HCT116 (cell line): ENCODE data around the gene CWC22.

Experiments used
- ZFX ChIP-seq: fragments of 450-650 bp; IDR thresholded peaks from 2 replicates; pipeline ENCODE4 v1.6.1; 2017
- TF ChIP-seq, protein P1 (sequence below), 3 experiments: fragments of 200-600 bp in 1 of 3; sonication (generic) in 1 of 3; IDR thresholded peaks in 2 of 3; conservative IDR thresholded peaks in 1 of 3; 2 replicates each; pipeline ENCODE4 v1.5.1; 2012 to 2017; ENCODE audit warnings: low read depth in 2 of 3, low read length in 2 of 3, antibody characterized with exemption in 1 of 3, borderline replicate concordance in 1 of 3, control low read depth in 1 of 3, mild to moderate bottlenecking in 1 of 3, mixed read lengths in 1 of 3, mixed run types in 1 of 3, moderate library complexity in 1 of 3; ENCODE audit not compliant: insufficient read depth in 1 of 3

DNA sequence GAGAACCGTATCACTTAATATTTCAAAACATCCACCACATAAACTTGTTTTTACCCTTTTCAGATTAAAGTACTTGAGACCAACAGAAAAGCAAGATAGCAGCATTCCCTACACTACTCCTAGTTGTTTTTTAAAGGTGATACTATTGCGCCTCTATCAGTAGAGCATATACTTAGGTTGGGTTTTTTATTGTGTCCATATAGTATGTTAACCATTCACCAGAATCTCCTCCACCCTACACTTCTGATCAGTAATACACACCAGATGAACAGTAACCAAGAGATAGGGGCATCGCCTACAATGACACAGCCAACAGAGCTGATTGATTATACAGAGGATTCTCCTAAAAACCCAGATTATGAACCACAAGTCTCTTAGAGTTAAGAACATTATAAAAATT is 75.6 kb downstream of the CWC22 start:
- TF ChIP-seq, protein P1, sequence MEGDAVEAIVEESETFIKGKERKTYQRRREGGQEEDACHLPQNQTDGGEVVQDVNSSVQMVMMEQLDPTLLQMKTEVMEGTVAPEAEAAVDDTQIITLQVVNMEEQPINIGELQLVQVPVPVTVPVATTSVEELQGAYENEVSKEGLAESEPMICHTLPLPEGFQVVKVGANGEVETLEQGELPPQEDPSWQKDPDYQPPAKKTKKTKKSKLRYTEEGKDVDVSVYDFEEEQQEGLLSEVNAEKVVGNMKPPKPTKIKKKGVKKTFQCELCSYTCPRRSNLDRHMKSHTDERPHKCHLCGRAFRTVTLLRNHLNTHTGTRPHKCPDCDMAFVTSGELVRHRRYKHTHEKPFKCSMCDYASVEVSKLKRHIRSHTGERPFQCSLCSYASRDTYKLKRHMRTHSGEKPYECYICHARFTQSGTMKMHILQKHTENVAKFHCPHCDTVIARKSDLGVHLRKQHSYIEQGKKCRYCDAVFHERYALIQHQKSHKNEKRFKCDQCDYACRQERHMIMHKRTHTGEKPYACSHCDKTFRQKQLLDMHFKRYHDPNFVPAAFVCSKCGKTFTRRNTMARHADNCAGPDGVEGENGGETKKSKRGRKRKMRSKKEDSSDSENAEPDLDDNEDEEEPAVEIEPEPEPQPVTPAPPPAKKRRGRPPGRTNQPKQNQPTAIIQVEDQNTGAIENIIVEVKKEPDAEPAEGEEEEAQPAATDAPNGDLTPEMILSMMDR (IDR thresholded peaks at IDR 0.05 in 2 of 3, conservative IDR thresholded peaks at IDR 0.05 in 1 of 3; ENCODE audit: borderline replicate concordance in 1 of 3, insufficient read depth in 1 of 3, low read depth in 2 of 3, low read length in 2 of 3) = no peak
- TF ChIP-seq ZFX = no peak
